Dedifferentiated amniotic fluid mesenchymal stem cell (primary cell): Measurements from ENCODE around the gene GAS7.

Source experiments
- DNase-seq: peaks from one replicate; pipeline ENCODE4 v3.0.0-alpha.2; 2016; ENCODE audit errors: extremely low spot score

GAS7 gene

DNA sequence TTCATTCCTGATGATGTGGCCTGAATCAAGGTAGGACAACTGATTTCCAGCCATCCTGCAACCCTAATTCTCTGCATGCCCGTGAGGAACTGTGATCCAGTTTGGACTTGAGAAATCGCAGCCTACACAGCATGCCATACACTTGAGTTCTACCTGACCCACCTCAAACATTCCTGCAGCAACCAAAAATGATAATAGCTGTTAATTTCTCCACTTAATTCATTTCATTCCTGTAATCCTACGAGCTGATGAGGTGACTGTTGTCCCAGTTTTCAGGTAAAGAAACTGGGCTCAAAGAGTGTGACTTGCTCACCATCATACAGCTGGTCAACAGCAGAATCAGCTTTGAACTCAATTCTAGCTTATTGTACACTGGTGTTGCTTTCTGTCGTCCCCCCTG is 2.2 kb upstream of the GAS7 start:
- no peak for DNase-seq

DNA sequence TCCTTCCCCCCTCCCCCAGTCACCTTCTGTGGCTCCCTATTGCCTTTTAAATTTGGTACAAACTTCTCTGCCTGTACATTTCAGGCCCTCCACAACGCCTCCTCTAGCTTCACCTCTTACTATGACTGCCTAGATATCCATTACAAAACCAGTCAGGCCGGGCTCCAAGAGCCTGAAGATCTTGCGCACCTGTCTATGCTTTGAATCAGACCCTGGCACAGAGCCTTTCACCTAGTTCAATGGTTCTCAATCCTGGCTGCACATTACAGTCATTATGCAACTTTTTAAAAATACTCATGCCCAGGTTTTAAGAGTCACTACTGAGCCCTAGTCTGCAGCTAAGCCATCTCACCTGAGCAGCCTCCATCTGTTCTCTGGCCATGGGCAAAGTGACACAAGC is 1.6 kb upstream of the GAS7 start:
- DNase-seq = no peak

- no peak for DNase-seq
Observed at GRCh38 chr17:10197721-10198508, 491 bp downstream of the GAS7 start.

DNA sequence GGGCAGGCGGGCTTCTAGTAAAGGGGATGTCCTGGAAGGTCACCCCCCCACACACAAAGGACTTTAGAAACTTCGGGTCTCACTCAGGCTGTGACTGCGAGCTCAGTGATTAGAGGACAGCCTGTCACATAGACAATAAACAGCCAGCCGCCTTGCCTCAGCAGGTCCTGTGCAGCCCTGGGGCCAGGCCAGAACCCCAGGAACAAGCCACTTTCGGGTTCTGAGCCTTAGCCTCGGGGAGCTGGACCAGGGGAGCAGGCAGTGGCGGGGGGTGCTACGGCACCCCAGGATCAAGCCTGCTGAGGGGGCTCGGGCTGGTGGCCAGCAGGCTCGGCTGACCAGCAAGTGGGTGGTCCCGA is 1.1 kb downstream of the GAS7 start:
- DNase-seq = no peak

DNA sequence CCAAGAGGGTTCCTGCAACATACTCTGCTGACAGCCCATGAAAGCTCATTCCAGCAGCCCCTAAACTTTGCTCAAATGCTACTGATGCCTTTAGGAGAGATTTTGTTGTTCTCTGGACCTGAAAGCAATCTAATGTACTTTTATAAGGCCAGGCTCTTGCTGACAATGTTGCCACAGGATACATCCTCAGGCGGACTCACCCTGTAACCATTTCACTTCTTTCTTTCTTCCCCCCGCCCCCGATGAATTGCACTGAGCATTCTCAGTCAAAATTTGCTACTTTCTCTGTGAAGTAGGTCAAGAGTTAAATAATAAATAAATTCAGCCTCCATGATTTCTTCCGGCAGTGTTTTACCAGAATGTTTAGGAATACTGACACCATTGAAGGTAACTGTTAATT is 1.5 kb downstream of the GAS7 start:
- DNase-seq = no peak

- DNase-seq = no peak
Observed at GRCh38 chr17:10196384-10196895, 2.0 kb downstream of the GAS7 start.

DNA sequence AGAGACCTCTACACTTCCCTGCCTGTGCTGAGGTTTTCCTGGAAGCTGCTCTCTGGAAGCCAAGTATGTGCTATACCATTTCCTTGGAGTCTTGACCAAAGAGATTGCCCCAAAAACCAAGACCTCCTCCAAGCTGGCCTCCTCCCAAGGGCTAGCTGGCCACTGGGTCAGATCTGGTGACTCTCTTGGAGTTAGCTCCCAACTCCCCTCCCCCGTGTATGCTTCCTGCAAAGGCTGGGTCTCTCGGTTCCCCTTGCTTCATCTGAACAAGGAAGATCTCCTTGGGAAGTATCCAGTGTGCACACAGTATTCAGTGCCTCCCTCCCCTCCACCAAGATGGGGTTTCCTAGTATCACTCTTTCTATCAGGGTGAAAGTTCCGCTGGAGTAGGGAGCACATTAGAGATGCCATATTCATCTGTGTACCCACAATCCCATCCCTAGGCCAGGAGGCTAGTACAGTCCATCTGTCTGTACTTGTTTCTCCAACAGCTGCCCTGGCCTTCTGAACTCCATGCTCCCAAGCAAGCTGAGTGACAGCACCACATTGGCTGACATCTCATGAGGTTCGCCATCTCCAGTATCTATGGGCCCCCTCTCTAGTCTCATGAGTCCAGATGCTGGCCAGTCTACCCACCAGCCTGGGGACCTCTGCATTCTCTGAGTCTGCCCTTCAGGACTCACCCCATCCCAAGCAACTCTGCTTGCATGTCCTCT is 3.2 kb downstream of the GAS7 start:
- DNase-seq = no peak

GRCh38 chr17:10193632-10194031 is 4.8 kb downstream of the GAS7 start:
- no peak for DNase-seq

DNA sequence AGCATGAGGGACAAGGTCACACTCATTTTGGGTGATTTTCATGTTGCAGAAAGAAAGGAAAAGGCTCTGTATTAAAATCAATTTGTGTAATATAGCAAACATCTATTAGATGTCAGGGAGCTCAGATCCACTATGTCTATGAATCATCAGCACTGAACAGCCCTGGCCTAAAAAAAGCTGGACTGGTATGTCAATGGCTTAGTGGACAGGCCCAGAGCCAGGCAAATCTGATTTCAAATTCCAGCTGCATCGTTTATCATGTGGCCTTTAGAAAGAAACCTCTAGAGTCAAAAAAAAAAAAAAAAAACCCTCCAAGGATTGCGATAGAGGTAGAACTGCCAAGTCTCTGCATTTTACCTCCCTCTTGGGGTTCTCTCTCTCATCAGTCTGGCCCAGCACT is 5.4 kb downstream of the GAS7 start:
- DNase-seq = peak; percentile 89

GRCh38 chr17:10192461-10192860 is 5.9 kb downstream of the GAS7 start:
- no peak for DNase-seq

DNA sequence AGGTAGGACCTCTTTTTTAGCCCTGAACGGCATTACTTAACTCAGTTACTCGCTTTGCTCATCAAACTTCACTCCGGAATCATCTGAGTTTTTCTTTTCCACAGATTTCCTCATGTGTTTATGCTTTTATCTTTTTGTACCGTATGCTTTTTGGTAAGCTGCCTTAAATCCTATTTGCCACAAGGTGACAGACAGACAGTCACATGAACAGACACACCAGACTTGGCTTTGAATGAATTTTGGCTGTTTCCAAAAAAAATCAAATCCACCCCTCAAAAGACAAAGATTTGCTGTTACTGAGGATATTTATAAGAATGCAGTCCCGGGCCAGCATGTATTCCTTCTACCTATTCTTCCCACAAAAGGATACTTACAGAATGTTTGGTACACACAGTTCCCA is 10.9 kb downstream of the GAS7 start:
- no peak for DNase-seq

DNA sequence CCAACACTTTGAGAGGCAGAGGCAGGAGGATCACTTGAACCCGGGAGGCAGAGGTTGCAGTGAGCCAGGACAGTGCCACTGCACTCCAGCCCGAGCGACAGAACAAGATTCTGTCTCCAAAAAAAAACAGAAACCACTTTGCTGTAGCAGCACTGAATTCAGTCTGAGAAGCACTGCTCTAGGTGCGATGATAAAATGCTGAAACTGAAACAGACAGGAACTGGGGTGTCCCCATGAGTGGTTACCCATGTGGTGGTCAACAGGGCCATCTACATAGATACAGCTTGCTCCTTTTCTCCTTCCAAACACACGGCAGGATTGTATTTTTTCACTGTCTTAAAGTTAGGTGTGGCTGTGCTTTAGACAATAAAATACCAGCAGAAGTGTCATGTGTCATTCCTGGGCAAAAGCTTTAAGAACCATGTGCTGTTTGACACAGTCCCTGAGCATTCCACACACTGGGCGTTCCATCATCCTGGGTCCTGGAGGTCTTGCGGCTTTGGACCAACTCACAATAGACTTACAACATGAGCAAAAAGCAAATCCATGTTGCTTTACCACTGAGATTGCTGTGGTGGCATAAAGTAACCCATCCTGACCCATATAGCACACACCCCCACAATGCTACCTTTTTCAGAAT is 11.5 kb downstream of the GAS7 start:
- DNase-seq = no peak

- DNase-seq = no peak
Observed at GRCh38 chr17:10183931-10184930, 14.2 kb downstream of the GAS7 start.

DNA sequence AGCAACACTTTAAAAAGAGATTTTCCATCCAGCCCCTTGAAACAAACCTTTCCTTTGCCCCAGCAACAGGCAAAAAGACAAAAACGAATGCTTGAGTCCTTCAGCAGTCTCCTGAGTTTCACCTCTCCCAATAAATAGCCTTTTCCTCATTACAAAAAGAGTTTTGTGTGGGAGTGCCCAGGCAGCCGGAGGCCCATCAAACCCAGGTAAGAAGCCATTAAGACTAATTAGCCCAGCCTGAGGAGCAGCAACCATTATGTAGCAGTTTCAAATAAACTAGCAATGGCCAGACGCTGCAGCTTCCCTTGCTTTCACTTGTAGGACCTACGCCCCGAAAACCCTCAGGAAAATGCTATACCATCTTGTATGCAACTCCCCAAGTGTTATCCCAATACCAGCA is 15.6 kb downstream of the GAS7 start:
- no peak for DNase-seq

DNA sequence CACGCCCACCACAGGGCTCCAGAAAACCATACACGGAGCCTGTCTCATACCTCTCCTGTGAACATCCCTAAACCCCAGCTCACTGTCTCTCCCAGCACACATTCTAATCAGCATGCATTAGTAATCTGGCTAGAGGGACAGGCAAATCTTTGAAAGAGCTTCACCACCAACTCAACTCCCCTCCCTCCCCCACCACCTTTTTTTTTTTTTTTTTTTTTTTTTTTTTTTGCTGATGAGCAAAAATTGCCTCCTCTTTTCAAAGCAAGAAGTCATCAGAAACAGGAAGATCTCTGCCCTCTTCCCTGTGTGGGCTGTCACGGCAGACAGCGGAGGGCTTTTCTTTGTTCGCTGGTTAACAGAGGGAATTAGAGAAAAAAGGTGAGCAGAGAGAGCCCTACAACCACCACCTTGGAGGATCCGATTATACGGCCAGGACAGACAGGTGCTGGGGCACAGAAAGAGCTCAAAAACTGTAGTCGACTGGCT is 19.9 kb downstream of the GAS7 start:
- DNase-seq = no peak

DNA sequence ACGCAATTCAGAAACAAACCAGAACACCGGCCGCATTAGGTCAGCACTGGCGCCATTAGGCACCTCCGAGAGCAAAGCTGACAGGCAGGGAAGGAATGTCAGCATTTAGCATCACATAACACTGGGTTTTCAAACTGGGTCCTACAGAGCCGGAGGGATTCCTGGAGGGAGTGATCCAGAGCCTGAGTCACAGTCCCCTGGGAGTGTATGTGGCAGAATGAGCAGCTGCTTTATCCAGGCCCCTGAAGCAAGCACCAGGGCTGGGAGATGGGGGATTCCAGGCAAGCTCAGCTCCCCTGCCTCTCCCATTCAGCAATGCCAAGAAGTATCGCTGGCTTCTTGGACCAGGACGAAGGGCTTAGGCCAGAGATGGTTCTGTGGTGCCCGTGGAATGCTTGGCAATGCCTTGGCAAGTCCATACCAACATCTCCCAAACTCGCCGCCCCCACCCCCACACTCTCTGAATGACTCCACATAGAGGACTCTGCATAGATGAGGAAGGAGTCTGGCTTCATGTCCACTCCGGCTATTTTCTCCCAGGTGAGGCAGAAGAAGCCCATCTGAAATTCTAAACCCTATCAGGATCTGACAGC is 20.4 kb downstream of the GAS7 start:
- peak; percentile 76 for DNase-seq

DNA sequence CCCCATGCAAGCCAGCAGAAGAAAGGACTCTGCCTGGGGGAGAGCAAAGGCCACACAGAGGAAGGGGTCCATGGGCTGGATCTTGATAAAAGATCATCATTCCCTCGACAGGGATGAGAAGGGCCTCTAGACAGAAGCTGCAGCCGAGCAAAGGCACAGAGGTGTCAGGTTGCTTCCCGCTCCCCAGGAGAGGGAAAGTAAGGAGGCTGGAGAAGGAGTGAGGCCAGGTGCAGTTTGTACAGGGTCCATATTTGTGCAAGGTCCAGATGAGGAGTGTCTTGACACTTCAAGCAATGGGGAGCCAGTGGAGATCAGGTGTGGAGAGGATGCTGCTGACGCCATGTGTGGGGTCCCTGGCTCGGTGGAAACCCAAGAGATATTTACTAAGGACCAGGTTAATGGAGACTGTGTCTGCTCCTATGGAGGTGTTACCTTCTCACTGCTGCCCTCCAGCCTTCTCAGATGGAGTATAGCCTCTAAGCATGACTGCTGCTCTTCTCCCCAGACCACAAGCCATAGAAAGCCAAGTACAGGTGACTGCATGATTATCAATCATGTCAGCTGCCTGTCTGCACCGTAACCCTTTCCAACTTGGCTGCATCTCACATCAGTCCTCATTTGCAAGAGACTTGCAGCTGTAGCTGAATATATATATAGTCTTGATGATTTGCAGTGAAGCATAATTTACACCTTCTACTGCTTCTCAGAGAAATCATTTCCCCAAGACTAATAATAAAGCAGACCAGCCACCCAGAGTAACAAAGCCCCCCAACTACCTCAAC is 21.1 kb downstream of the GAS7 start:
- DNase-seq = no peak

GRCh38 chr17:10173913-10174312 is 24.5 kb downstream of the GAS7 start:
- no peak for DNase-seq

DNA sequence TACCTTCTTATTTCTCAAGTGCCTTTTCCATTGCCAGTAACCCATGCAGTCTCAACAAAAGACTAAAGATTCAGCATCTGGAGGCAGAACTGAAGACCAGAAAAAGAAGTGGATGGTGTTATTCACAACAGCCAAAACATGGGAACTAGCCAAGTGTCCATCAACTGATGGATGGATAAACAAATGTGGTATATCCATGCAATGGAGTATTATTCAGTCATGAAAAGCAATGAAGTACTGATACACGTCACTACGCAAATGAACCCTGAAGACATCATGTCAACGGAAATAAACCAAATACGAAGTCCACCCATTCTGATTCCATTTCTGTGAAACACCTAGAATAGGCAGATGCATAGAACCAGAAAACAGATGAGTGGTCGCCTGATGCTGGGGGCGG is 25.6 kb downstream of the GAS7 start:
- no peak for DNase-seq

GRCh38 chr17:10172241-10172741 is 26.1 kb downstream of the GAS7 start:
- DNase-seq = no peak
